GM12878 (cell line): ENCODE data around the gene EEFSEC. TPM values are rescaled to one million over a fixed set of nuclear protein-coding genes. Genes with fewer than 3 reads are reported as not detected.

Source experiments
- FOXM1 ChIP-seq: IDR thresholded peaks from 2 replicates; pipeline ENCODE4 v1.6.1; 2012; ENCODE audit warnings: low read depth, mild to moderate bottlenecking, inconsistent platforms, low read length, moderate library complexity
- HDGF ChIP-seq: fragments of 450-650 bp; IDR thresholded peaks from 2 replicates; pipeline ENCODE4 v1.6.1; 2016; ENCODE audit warnings: antibody characterized with exemption
- NR2C2 ChIP-seq: IDR thresholded peaks from 2 replicates; pipeline ENCODE4 v1.6.1; 2011; ENCODE audit warnings: borderline replicate concordance, low read depth; ENCODE audit not compliant: control insufficient read depth, insufficient read length
- RCOR1 ChIP-seq: conservative IDR thresholded peaks from 2 replicates; pipeline ENCODE4 v1.6.1; 2012; ENCODE audit warnings: low read depth, low read length, improper control_type of control experiment
- ZNF207 ChIP-seq: fragments of 450-650 bp; IDR thresholded peaks from 2 replicates; pipeline ENCODE4 v1.6.1; 2014; ENCODE audit warnings: antibody characterized with exemption, mild to moderate bottlenecking, borderline replicate concordance
- polyA plus RNA-seq, 11 experiments: library from polyadenylated mRNA; depleted of rRNA in 4 of 11; unstranded in 6 of 11; stranded (reverse) in 5 of 11; fragments of >200 nt; fragmentation: Nextera tagmentation in 4 of 11; fragmentation: Illumina TruSeq in 1 of 11; extraction: Ambion mirVana in 4 of 11; extraction: Trizol in 1 of 11; gene quantifications; 1 replicate in 1 of 11; 2 replicates in 10 of 11; pipeline versions ENCODE4 v1.2.1 to v1.2.3, GENCODE V29; 2011 to 2016; ENCODE audit warnings: inconsistent platforms in 2 of 11, missing spikeins in 2 of 11, low read depth in 1 of 11
- total RNA-seq, 4 experiments: library from RNA; depleted of rRNA in 3 of 4; stranded (reverse); fragments of >200 nt in 3 of 4; fragmentation: Illumina TruSeq in 1 of 4; extraction: Trizol in 1 of 4; gene quantifications; 2 replicates each; pipeline versions ENCODE4 v1.2.1 to v1.2.3, GENCODE V29; 2013 to 2021
- TF ChIP-seq, protein P1 (sequence below): IDR thresholded peaks from 2 replicates; pipeline ENCODE4 v1.6.1; 2011; ENCODE audit warnings: borderline replicate concordance, low read depth, mild to moderate bottlenecking, moderate library complexity, mixed read lengths, low read length; ENCODE audit not compliant: insufficient read depth; ENCODE audit errors: extremely low read length
- TF ChIP-seq, protein P2 (sequence below): fragments of 150-350 bp; IDR thresholded peaks from 2 replicates; pipeline ENCODE4 v1.6.1; 2016; ENCODE audit warnings: low read depth, low read length
- TF ChIP-seq, protein P3 (sequence below): IDR thresholded peaks from 2 replicates; pipeline ENCODE4 v1.6.1; 2012; ENCODE audit warnings: mild to moderate bottlenecking, low read depth, low read length
- TF ChIP-seq, protein P4 (sequence below): fragments of 450-650 bp; IDR thresholded peaks from 2 replicates; pipeline ENCODE4 v1.6.1; 2017; ENCODE audit warnings: mild to moderate bottlenecking, moderate library complexity

EEFSEC gene
- total and polyA plus RNA-seq, 10 of the 15 experiments (the other 5 are each of a cell fraction or from before 2014, with no cell fraction given) = 0.29 to 29.1 (median 16.1) TPM

DNA sequence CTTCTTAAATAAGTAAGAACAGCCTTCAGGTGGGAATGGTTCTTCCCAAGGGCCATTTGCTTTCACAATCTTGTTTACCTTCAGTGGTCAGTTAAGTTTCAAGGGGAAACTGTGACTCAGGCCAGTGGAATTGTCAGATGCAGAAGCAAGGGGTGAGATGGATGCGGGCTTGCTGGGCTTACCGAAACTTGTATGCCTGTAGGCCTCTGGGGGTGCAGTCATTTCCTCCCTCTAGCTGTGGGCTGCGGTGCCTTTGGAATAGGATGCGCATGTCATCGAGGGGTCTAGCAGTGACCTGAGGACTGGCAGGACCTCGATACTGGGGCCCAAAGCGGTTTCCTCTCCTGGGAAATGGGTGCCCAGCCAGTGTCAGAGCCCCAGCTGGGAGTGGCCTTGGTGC is 121.6 kb downstream of the EEFSEC start (continued):
- TF ChIP-seq, protein P1, sequence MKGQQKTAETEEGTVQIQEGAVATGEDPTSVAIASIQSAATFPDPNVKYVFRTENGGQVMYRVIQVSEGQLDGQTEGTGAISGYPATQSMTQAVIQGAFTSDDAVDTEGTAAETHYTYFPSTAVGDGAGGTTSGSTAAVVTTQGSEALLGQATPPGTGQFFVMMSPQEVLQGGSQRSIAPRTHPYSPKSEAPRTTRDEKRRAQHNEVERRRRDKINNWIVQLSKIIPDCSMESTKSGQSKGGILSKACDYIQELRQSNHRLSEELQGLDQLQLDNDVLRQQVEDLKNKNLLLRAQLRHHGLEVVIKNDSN = no peak
- TF ChIP-seq ZNF207 (no peak), HDGF (no peak), NR2C2 (no peak), RCOR1 (no peak), FOXM1 (no peak)
- TF ChIP-seq, protein P2, sequence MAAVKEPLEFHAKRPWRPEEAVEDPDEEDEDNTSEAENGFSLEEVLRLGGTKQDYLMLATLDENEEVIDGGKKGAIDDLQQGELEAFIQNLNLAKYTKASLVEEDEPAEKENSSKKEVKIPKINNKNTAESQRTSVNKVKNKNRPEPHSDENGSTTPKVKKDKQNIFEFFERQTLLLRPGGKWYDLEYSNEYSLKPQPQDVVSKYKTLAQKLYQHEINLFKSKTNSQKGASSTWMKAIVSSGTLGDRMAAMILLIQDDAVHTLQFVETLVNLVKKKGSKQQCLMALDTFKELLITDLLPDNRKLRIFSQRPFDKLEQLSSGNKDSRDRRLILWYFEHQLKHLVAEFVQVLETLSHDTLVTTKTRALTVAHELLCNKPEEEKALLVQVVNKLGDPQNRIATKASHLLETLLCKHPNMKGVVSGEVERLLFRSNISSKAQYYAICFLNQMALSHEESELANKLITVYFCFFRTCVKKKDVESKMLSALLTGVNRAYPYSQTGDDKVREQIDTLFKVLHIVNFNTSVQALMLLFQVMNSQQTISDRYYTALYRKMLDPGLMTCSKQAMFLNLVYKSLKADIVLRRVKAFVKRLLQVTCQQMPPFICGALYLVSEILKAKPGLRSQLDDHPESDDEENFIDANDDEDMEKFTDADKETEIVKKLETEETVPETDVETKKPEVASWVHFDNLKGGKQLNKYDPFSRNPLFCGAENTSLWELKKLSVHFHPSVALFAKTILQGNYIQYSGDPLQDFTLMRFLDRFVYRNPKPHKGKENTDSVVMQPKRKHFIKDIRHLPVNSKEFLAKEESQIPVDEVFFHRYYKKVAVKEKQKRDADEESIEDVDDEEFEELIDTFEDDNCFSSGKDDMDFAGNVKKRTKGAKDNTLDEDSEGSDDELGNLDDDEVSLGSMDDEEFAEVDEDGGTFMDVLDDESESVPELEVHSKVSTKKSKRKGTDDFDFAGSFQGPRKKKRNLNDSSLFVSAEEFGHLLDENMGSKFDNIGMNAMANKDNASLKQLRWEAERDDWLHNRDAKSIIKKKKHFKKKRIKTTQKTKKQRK = no peak
- TF ChIP-seq, protein P3, sequence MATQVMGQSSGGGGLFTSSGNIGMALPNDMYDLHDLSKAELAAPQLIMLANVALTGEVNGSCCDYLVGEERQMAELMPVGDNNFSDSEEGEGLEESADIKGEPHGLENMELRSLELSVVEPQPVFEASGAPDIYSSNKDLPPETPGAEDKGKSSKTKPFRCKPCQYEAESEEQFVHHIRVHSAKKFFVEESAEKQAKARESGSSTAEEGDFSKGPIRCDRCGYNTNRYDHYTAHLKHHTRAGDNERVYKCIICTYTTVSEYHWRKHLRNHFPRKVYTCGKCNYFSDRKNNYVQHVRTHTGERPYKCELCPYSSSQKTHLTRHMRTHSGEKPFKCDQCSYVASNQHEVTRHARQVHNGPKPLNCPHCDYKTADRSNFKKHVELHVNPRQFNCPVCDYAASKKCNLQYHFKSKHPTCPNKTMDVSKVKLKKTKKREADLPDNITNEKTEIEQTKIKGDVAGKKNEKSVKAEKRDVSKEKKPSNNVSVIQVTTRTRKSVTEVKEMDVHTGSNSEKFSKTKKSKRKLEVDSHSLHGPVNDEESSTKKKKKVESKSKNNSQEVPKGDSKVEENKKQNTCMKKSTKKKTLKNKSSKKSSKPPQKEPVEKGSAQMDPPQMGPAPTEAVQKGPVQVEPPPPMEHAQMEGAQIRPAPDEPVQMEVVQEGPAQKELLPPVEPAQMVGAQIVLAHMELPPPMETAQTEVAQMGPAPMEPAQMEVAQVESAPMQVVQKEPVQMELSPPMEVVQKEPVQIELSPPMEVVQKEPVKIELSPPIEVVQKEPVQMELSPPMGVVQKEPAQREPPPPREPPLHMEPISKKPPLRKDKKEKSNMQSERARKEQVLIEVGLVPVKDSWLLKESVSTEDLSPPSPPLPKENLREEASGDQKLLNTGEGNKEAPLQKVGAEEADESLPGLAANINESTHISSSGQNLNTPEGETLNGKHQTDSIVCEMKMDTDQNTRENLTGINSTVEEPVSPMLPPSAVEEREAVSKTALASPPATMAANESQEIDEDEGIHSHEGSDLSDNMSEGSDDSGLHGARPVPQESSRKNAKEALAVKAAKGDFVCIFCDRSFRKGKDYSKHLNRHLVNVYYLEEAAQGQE = no peak
- TF ChIP-seq, protein P4, sequence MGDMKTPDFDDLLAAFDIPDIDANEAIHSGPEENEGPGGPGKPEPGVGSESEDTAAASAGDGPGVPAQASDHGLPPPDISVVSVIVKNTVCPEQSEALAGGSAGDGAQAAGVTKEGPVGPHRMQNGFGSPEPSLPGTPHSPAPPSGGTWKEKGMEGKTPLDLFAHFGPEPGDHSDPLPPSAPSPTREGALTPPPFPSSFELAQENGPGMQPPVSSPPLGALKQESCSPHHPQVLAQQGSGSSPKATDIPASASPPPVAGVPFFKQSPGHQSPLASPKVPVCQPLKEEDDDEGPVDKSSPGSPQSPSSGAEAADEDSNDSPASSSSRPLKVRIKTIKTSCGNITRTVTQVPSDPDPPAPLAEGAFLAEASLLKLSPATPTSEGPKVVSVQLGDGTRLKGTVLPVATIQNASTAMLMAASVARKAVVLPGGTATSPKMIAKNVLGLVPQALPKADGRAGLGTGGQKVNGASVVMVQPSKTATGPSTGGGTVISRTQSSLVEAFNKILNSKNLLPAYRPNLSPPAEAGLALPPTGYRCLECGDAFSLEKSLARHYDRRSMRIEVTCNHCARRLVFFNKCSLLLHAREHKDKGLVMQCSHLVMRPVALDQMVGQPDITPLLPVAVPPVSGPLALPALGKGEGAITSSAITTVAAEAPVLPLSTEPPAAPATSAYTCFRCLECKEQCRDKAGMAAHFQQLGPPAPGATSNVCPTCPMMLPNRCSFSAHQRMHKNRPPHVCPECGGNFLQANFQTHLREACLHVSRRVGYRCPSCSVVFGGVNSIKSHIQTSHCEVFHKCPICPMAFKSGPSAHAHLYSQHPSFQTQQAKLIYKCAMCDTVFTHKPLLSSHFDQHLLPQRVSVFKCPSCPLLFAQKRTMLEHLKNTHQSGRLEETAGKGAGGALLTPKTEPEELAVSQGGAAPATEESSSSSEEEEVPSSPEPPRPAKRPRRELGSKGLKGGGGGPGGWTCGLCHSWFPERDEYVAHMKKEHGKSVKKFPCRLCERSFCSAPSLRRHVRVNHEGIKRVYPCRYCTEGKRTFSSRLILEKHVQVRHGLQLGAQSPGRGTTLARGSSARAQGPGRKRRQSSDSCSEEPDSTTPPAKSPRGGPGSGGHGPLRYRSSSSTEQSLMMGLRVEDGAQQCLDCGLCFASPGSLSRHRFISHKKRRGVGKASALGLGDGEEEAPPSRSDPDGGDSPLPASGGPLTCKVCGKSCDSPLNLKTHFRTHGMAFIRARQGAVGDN = no peak
